Myocyte (in vitro differentiated cells): Measurements from ENCODE around the gene CBFA2T3. TPM values are rescaled to one million over a fixed set of nuclear protein-coding genes. Genes with fewer than 3 reads are reported as not detected.
"Not testable (repeated sequence)": the region's sequence is repeated elsewhere in the genome, so short reads cannot be mapped to it uniquely, and the experiment has no call there.

ENCODE experiments used
- DNase-seq: peaks from one replicate; pipeline ENCODE4 v3.0.0-alpha.2; 2012; ENCODE audit warnings: low read depth
- total RNA-seq: library from RNA; depleted of rRNA; stranded (reverse); fragments of >200 nt; gene quantifications from 2 replicates; pipeline ENCODE4 v1.2.3, GENCODE V29; 2014

The CBFA2T3 gene
- total RNA-seq, 1 donor from 2014 or later: 0.72 TPM

DNA sequence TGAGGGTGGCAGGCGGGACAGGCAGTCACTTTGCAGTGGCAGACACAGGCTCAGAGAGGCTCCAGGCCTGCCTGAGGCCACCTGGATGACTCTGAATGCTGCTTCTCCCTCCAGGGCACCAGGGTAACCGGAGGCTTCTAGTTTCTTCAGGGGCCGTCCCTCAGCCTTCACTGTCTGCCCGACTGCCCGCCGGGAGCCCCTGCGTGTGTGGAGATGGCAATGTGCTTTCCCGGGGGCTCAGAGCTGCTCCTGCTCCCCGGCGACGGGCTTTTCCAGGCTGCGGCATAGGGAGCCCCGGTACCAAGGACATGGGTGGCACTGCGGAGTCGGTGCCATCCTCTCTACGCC lies 51.5 kb downstream of the CBFA2T3 start:
- DNase-seq: no peak

DNA sequence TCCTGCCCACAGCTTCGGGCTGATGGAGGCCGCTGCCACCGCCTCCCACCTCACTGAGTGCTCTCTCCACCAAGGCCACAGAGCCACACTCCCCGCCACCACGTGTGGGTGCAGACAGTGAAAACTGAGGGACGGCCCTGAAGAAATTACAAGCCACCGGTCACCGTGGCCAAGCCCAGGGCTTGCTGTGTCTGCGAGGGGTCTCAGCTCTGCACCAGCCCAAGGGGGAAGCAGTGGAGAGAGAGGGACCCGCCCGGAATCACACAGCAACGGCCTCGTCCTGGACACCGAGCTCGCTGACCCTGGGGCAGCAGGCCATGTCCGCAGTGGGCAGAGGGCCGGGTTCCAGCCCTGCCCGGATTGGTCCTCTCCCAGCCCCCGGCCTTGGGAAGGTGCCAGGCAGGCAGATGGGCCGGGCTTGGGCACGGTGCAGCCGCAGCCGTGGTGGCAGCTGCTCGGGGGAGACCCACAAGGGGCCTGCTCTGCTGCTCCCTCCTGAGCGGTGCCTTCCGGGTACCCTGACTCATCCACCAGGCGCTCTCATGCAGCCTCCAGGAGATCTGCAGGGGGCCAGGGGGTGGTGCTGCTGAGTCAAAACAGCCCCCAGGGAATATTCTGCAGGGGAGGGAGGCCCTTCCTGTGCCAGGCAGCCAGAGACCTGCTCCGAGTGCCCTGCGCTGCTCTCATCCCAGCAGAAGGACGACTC lies 52.0 kb downstream of the CBFA2T3 start:
- peak; percentile 98 for DNase-seq

DNA sequence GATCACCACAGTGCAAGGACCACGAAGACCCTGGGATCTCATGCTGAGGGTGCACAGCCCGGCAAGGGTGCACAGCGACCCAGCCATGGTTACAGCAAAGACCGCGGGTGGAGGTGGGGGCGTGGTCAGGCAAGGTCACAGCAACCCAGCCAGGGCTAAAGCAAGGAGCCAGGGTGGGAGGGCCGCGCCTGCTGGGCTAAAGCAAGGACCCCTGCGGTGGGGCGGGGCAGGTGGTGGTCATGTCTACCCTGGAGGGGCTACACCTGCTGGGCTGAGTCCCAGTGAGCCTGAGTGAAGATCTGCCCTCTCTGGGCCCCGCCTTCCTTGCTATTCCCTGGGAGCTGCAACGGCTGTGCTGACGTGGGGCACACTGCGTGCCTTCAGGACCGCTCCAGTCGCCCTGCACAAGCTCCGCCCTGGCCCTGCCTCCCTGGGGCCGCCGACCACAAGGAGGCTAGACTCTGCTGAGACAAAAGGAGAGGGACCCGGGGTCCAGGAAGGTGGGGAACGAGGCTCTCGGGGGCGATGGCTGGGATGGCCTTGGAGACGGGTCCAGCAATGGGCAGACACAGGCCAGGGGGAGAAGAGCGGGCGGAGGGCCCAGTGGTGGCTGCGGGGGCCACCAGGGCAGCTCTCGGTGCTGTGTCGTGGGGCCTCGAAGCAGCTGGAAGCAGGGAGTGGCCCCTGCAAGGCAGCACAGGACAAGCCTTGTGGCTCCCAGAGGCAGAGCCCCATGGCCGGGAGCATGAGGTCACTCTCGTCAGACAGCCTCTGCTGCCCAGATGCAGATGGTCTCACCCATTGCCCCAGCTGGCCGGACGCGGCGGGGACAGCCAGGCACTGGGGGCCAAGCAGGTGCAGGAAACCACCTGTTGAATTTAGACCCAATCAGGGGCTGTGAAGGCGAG lies 52.8 kb downstream of the CBFA2T3 start:
- DNase-seq: peak; percentile 97

DNA sequence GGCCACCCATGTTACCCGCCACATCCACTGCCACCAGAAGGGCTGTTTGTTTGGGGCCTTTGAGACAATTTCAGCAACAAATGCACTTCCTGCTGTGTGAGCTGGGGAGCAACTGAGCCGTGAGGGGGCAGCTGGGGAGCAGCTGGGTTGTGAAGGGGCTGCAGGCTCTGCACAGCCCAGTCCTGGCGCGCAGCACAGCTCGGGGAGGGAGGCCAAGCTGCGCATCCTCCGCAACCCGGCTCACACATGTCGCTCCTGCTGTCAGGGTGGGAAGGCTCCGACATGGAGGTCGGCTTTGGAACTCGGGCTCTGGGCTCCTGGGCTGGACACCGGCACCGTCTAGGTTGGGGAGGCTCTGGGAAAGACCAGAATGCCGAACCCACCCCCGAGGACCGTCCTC lies 53.6 kb downstream of the CBFA2T3 start:
- no peak for DNase-seq

DNA sequence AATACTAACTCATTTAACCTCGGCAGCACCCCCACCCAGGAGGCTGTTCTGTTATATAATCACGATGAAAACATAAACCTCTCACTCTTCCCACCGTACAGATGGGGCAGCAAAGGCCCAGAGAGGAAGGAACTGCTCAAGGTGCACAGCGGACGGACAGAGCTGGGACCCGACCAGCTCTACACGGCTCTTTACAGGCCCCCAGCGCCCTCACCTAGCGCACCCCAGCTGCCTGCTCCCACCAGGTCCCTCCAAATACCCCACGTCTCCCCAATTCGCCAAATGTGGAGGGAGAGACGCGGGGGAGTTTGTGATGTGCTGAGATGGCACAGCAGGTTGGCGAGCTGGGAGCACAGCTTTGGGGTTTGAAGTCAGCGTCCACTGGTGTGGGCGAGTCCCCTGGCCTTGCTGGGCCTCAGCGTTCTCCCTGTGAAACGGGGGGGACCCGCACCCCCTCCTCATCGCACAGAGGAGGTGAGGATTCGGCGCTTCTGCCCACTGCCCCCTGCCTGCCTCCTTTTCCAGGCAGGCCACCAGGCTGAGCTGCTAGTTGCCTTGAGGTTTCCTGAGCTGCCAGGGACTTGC lies 54.1 kb downstream of the CBFA2T3 start:
- no peak for DNase-seq

DNA sequence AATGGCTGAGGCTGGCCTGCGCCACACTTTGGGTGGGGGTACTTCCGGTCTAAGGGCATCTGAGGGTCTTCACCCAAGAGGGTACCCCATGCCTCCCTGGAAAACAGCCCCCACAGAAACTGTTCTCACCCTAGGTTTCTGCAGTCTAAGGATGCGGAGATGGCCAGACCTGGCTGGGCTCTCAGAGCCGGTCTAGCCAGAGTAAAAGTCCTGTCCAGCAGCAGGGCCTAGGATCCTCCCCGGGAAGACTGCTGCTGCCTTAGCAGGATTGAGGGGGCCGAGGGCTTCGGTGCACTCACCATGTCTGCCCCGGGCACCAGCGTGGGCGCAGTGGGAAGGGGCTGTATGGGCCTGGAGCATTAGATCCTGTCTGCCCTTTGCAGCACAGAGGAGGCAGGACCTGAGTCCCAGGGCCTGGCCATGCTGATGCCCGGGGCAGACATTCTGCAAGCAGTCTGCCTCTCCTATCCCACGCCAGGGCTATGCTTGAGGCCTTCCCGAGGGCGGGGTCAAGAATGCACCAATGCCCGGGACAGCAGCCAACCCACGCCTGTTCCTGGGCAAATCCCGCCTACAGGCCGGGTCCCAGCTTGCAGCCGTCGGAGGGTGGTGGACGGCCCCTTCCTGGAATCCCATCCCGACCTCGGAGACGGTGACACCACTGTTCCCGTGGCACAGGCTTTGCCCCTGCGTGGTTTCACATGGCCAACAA lies 54.7 kb downstream of the CBFA2T3 start:
- DNase-seq: peak; percentile 77

DNA sequence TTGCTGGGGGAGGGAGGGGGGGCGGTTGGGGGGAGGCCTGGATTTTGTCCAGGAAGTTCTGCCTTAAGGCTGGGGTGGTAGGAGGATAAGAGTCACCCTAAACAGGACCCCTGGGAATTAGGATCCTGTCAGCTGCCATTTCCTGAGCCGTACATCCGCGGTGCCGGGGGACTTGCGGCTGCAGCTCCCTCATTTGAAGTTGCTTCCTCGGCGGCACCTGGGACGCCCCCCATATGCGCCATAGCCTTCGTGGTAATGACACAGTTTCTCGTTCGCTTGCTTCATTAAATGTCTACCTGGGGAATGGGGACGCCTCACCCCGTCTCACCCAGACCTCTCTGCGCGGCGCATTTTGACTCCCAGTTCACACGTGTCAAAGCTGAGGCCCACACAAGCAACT lies 55.4 kb downstream of the CBFA2T3 start:
- no peak for DNase-seq

DNA sequence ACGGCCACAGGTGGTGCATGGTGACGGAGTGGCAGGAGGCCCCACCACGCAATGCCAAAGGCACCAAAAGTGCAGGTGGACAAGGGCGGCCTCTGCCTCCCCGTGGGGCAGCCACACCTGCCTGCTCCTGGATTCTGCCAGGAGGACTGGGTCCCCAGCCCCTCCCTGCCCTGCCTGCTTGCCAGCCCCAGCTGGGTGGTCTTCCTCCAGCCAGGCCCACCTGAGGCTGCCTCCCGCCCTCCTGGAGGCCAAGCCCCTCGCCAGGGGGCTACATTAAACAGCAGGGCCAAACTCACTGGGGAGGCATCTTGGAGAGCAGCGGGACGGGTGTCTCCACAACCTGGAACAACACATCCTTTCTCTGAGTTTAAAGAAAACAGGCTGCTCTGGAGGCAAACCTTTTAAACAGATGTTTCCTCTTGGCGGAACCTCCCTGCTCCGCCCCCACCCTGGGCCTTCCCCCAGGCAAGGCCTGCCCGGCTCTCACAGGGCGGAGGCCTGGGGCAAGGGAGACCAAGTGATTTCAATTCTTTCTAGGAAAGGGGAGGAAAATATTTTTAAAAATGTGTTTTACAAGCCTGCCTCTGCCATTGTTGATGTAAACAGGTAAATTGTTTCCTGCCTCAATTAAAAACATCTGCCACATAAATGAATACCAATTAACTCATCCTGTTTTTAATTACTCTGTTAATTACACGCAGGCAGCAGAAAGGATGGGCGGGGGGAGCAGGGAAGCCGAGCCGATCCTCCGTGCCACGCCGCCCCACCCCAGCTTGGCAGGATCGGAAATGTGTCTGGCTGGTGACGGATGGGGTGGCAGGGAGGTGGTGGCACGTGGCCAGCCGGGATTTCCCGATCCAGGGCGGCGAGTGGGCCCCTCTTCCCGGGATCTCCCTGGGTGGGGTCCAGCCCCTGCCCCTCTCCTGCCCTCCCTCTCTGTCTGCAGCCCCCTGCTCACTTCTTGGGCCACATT lies 56.1 kb downstream of the CBFA2T3 start:
- DNase-seq: no peak

DNA sequence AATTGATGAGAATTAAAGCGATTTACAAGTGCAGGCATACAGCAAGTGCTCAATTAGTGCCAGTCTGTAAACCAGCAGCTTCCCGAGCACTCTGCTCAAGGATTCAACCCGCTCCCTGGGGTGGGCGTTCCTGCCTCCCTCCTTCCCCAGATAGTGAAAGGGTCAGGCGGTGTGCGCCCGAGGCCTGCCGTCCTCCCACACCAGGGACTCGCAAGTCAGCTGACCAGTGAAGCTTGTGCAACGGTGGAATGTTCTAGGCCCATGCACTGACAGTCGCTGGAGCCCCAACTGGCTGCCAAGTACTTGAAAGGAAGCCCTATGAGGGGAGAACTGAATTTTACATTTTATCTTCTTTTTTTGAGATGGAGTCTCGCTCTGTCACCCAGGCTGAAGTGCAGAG lies 57.1 kb downstream of the CBFA2T3 start:
- no peak for DNase-seq

DNA sequence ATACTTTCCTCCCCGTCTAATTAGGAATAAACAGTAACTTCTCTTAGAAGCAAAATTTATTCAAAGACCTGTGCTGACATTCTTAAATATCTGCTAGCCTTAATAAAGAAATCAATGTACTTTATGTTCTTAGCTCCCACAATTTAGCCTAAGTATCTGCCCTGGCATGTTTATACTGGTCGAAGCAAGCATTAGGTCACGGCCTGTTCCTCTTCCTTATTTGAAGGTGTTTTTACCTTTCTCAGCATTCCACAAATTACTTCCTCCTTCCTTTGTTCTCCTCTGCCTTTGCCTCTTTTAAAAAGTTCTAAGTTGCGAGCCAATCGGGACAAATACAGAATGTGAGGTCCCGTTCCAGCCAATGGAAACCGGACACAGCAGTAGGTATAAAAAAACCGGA lies 58.1 kb downstream of the CBFA2T3 start:
- not testable (repeated sequence) for DNase-seq

DNA sequence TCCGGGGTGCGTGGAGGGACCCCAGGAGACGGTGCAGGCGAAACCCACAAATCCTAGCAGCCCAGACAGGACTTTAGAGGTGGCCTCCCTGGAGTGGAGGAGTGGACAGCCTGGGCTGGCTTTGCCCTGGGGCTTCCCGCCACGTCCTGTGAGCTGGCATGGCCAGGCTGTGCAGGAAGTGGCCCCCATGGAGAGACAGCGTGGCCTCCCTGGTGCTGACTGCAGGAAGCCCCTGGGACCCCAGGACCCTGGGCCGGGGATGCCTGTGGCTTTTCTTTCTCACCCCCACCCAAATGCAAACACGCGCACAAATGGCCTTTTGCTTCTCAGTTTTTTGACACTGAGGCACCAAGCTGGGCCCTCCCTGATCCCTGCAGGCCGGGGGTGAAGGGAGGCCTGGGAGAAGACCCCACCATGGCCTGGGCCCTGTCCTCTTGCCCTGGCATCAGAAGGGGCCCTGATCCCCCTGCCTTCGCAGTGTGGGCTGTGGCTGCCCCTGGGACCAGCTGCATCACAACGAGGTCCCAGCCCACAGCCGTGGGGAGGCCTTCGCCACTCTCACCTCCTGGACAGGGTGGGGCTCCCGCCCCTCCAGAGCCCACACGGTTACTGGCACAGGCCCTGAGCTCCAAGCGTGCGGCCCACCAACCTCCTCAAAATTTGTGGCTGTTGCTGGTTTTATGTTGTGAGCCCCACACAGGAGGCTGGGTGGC lies 58.9 kb downstream of the CBFA2T3 start:
- DNase-seq: no peak

DNA sequence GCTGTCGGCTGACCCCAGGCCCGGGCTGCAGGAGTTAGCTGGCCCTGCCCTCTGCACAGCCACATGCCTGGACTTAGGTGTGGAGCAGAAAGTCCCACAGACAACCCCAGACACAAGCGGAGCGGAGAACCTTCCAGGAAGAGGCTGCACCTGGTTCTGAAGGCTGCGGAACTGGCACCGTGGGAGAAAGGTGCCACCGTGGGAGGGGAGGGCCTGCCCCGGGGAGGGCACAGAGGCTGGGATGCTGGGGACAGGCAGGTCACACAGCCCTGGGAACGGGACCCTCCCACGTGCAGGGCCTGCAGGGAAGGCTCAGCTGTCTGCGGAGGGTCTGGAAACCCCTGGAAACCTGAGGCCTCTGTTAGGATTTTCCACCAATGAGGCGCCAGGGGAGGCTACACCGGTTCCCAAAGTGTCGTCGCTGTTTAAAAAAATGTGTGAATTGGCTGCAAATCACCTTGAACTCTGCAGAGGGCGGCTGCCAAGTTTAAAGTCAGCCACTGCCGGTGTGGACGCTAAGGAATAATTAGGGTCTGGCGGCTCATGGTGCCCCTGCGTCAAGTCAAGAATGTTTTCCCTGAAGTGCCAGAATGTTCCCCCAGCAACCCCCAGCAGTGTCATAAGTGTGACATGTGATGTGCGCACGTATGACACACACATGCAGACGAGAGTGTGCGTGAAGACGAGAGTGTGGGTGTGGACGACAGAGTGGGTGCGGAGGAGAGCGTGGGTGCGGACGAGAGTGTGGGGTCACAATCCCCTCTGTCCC lies 59.7 kb downstream of the CBFA2T3 start:
- DNase-seq: no peak

DNA sequence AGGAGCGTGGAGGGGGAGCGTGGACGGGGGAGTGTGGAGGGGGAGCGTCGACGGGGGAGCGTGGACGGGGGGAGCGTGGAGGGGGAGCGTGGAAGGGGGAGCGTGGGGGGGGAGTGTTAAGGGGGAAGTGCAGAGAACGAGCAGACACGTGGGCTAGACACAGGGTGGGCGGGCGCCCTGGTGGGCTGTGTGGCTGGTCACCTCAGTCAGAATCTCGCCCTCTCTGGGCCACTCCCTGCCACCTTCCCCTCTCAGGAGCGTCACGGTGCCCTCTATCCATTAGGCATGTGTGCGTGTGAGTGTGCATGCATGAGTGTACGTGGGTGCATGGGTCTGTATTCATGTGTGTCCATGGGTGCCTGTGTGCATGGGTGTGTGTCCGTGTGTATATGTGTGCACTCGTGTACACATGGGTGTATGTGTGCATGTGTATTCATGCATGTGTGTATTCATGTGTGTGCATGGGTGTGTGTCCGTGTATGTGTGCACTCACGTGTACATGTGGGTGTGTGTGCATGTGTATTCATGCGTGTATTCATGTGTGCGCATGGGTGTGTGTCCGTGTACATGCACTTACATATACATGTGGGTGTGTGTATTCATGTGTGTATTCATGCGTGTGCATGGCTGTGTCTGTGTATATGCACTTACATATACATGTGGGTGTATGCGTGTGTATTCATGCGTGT lies 61.2 kb downstream of the CBFA2T3 start:
- DNase-seq: no peak

DNA sequence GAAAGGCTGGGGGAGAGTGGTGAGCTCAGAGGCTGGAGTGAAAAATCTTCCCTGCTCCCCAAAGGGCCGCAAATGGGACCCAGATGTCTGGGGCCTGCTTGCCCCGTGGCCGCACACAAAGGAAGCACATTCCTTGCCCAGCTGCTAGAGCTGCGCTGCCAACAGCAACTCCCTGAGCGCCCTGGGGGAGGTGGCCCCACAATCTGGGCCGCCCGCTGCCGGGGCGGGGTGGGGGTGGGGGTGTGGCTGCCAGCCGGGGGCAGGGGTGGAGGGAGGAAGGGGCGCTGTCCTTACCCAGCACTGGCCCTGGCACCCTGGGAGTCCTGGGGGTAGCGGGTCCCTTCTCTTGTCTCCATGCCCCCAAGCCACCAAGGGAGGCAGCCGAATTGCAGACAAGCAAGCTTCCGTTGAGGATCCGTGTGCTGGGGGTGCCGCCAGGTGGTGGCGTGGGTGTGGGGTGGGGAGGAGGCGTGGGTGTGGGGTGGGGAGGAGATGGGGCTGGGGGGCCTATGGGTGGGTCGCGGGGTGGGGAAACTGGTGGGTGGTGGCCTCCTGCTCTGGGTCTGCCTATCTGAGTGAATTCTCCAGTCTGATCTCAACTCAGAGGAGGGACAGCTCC lies 62.1 kb downstream of the CBFA2T3 start:
- DNase-seq: peak; percentile 83

DNA sequence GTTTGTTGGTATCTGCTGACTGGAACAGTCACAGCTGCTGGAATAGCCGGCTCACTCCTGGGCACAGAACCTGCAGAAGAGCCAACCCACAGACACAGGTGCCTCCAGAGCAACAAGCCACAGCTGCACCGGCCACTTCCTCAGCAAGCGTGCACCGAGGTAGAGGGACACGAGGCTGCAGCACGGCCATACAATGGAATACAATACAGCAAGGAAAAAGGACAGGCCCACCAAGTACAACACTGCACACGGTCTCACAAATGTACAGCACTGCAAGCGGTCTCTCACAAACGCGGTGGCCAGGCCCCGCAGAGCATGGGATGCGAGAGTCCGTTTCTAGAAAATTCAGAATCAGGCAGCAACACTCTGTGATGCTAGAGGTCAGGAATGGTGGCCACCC lies 63.1 kb downstream of the CBFA2T3 start:
- DNase-seq: no peak

DNA sequence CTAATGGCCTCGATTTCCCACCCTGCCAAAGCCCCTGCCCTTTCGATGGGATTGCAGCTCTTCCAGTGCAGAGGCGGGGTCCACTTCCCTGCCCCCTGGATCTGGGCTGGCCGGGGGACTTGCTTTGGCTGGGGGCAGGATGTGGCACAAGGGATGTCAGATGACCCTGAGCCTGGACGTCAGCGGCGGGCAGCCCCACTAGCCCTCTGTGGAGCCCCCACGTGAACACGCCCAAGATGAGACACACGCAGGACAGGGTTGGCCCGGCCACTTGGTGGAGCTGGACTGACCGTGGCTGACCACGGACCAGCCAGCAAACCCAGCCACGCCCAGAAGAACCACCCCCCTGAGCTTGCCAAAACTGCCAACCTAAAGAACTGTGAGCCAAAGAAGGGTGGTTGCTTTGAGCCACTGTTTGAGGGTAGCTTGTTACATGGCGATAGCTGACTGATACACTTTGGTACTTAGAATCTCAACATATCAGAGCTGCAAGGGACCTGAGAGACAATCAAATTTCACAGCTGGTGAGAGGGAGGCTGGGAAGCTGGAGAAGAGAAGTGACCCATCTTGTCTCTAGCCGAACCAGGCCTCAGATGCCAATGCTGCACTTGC lies 63.9 kb downstream of the CBFA2T3 start:
- DNase-seq: no peak

DNA sequence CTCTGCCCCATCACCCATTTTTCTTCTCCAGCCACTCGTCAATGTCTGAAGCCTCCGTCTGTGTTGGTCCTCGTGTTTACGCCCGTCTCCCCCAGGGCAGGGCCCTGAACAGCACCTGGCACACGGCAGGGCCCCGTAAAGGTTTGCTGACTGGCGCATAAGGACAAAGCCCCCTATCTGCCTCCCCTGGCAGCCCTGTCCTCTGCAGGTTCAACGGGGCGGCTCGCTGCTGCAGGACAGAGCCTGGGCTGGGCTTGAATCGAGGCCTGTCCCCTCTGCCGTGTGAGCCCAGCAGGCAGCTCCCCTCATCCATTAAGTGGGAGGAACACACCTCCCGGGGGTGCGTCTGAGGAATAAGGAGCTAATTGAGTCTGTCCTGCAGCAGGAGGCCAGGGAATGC lies 64.5 kb downstream of the CBFA2T3 start:
- DNase-seq: no peak

DNA sequence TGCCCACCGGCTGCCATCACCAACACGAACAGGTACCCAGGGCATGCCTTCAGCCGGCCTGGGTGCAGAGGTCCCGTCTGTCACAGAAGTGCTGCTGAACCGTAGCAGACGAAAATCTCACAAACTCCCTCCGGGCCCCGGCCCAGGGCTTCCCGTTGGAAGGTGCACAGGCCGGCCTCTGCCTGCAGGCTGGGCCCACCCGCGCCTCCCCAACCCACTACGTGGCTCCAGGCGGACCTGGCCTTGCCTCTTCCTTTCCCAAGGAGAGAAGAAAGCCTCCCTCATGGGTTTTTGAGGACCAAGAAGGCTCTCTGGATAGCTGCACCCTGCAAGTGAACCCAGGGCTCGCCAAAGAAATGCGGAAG lies 65.1 kb downstream of the CBFA2T3 start:
- no peak for DNase-seq
